Liver (tissue), 9 donors: ENCODE results near the gene CHN2. TPM values are rescaled to one million over a fixed set of nuclear protein-coding genes. Genes with fewer than 3 reads are reported as not detected.

Source experiments
- DNase-seq: peaks from one replicate; pipeline ENCODE4 v3.0.0-alpha.2; 2017; ENCODE audit warnings: low spot score
- H3K27ac ChIP-seq, 2 donors: one replicate each; pipeline ENCODE4 v1.7.0; 2013; ENCODE audit warnings: inconsistent platforms in 2 of 2, low read length in 2 of 2, control low read depth in 1 of 2, low read depth in 1 of 2, mild to moderate bottlenecking in 1 of 2
- H3K27me3 ChIP-seq, 4 donors: one replicate each; pipeline versions ENCODE4 v1.6.1 to v1.7.0; 2013; ENCODE audit warnings: low read length in 3 of 4, inconsistent platforms in 1 of 4, mild to moderate bottlenecking in 1 of 4, moderate library complexity in 1 of 4; ENCODE audit not compliant: control insufficient read depth in 4 of 4, insufficient read depth in 4 of 4
- H3K36me3 ChIP-seq, 4 donors: one replicate each; pipeline versions ENCODE4 v1.6.1 to v1.7.0; 2013; ENCODE audit warnings: low read length in 3 of 4, mild to moderate bottlenecking in 3 of 4, low read depth in 1 of 4, moderate library complexity in 1 of 4; ENCODE audit not compliant: control insufficient read depth in 4 of 4, insufficient read depth in 3 of 4
- H3K4me1 ChIP-seq, 4 donors: one replicate each; pipeline versions ENCODE4 v1.6.1 to v1.7.0; 2013; ENCODE audit warnings: low read length in 3 of 4, mild to moderate bottlenecking in 3 of 4, moderate library complexity in 1 of 4; ENCODE audit not compliant: control insufficient read depth in 4 of 4, insufficient read depth in 4 of 4
- H3K4me3 ChIP-seq, 3 donors: one replicate each; pipeline versions ENCODE4 v1.6.1 to v1.7.0; 2013; ENCODE audit warnings: low read length in 3 of 3, control low read depth in 1 of 3, low read depth in 1 of 3, mild to moderate bottlenecking in 1 of 3
- H3K9ac ChIP-seq, 2 donors: one replicate each; pipeline ENCODE4 v1.7.0; 2013; ENCODE audit warnings: low read length in 2 of 2, mild to moderate bottlenecking in 2 of 2, moderate library complexity in 2 of 2, control low read depth in 1 of 2, low read depth in 1 of 2
- H3K9me3 ChIP-seq, 4 donors: one replicate each; pipeline versions ENCODE4 v1.6.1 to v1.7.0; 2013; ENCODE audit warnings: low read length in 3 of 4; ENCODE audit not compliant: control insufficient read depth in 4 of 4
- ATF3 ChIP-seq: IDR thresholded peaks from 2 replicates; pipeline ENCODE4 v1.6.1; 2016; ENCODE audit warnings: antibody characterized with exemption
- CTCF ChIP-seq: fragments of 150-350 bp; IDR thresholded peaks from 2 replicates; pipeline ENCODE4 v1.5.1; 2017; ENCODE audit warnings: improper control_type of control experiment, low read depth, low read length; ENCODE audit not compliant: missing input control
- EGR1 ChIP-seq, 2 donors: IDR thresholded peaks; 2 replicates each; pipeline ENCODE4 v1.6.1; 2016 to 2018; ENCODE audit warnings: antibody characterized with exemption in 2 of 2, low read depth in 2 of 2
- FOXA1 ChIP-seq: IDR thresholded peaks from 2 replicates; pipeline ENCODE4 v1.6.1; 2016; ENCODE audit warnings: antibody characterized with exemption
- FOXA2 ChIP-seq: IDR thresholded peaks from 2 replicates; pipeline ENCODE4 v1.6.1; 2016; ENCODE audit warnings: antibody characterized with exemption
- GABPA ChIP-seq, 2 donors: IDR thresholded peaks in 1 of 2; conservative IDR thresholded peaks in 1 of 2; 2 replicates each; pipeline ENCODE4 v1.6.1; 2016; ENCODE audit warnings: antibody characterized with exemption in 2 of 2, mild to moderate bottlenecking in 1 of 2, moderate library complexity in 1 of 2
- MAX ChIP-seq: IDR thresholded peaks from 2 replicates; pipeline ENCODE4 v1.6.1; 2016; ENCODE audit warnings: antibody characterized with exemption
- NR2F2 ChIP-seq: IDR thresholded peaks from 2 replicates; pipeline ENCODE4 v1.6.1; 2016; ENCODE audit warnings: antibody characterized with exemption
- REST ChIP-seq: IDR thresholded peaks from 2 replicates; pipeline ENCODE4 v1.6.1; 2016; ENCODE audit warnings: antibody characterized with exemption, mild to moderate bottlenecking
- RXRA ChIP-seq, 2 donors: IDR thresholded peaks; 2 replicates each; pipeline ENCODE4 v1.6.1; 2017 to 2018; ENCODE audit warnings: antibody characterized with exemption in 2 of 2, mild to moderate bottlenecking in 1 of 2
- SP1 ChIP-seq: IDR thresholded peaks from 2 replicates; pipeline ENCODE4 v1.6.1; 2018; ENCODE audit warnings: antibody characterized with exemption, mild to moderate bottlenecking
- TAF1 ChIP-seq: conservative IDR thresholded peaks from 2 replicates; pipeline ENCODE4 v1.6.1; 2016; ENCODE audit warnings: antibody characterized with exemption, mild to moderate bottlenecking
- YY1 ChIP-seq: IDR thresholded peaks from 2 replicates; pipeline ENCODE4 v1.6.1; 2016; ENCODE audit warnings: antibody characterized with exemption, mild to moderate bottlenecking
- ZBTB33 ChIP-seq: IDR thresholded peaks from 2 replicates; pipeline ENCODE4 v1.6.1; 2016; ENCODE audit warnings: antibody characterized with exemption
- WGBS: extraction: QIAGEN DNeasy Blood & Tissue Kit; methylation state at CpG from one replicate; pipeline ENCODE4 v1.1.7; 2013; 5-methylcytosine and 5-hydroxymethylcytosine counted together
- polyA plus RNA-seq, 2 donors: library from polyadenylated mRNA; stranded (reverse) in 1 of 2; unstranded in 1 of 2; fragments of 200-250 nt in 1 of 2; fragments of >200 nt in 1 of 2; fragmentation: Nextera tagmentation in 1 of 2; extraction: Ambion mirVana in 1 of 2; gene quantifications; one replicate each; pipeline versions ENCODE4 v1.2.1 to v1.2.3, GENCODE V29; 2013 to 2015
- total RNA-seq, 2 donors: library from RNA; depleted of rRNA; stranded (reverse); fragments of >200 nt; gene quantifications; one replicate each; pipeline ENCODE4 v1.2.3, GENCODE V29; 2014
- donor health status: healthy.
- donor health status: healthy.
- donor health status: healthy.
- donor health status: healthy.
- donor health status: healthy.

Gene CHN2
- total and polyA plus RNA-seq, 4 donors = 8.3 to 25.4 (median 17.8) TPM

GRCh38 chr7:29299086-29299485 lies 104.5 kb downstream of the CHN2 start:
- WGBS = 75% methylated on average over 6 of the region's 6 CpGs
- H3K27ac ChIP-seq = no peak overlapping the region
- H3K4me3 ChIP-seq = no peak overlapping the region
- TF ChIP-seq RXRA (IDR thresholded peaks at IDR 0.05) (no peak), ATF3 (no peak), MAX (no peak), NR2F2 (no peak), SP1 (no peak), REST (no peak), EGR1 (IDR thresholded peaks at IDR 0.05; ENCODE audit: low read depth in 2 of 2) (no peak), YY1 (no peak), FOXA2 (no peak), FOXA1 (no peak), GABPA (IDR thresholded peaks at IDR 0.05 in 1 of 2, conservative IDR thresholded peaks at IDR 0.05 in 1 of 2) (no peak)
- peaks cover 0 to 31% (median 20%) of the 10 kb centered on the region in 4 donors for H3K4me1 ChIP-seq
- no peaks in the 10 kb centered on the region for H3K36me3 ChIP-seq
- H3K9ac ChIP-seq = no peak overlapping the region
- H3K27me3 ChIP-seq = no peaks in the 10 kb centered on the region
- no peak for DNase-seq
- no peaks in the 10 kb centered on the region for H3K9me3 ChIP-seq

GRCh38 chr7:29300026-29300480 lies 105.5 kb downstream of the CHN2 start:
- no peak overlapping the region for H3K27ac ChIP-seq
- no peak for DNase-seq
- H3K27me3 ChIP-seq = no peaks in the 10 kb centered on the region
- no peak overlapping the region for H3K4me3 ChIP-seq
- no peaks in the 10 kb centered on the region for H3K9me3 ChIP-seq
- no peak for TF ChIP-seq ATF3
- TF ChIP-seq NR2F2 = peak; percentile 68
- TF ChIP-seq FOXA1 = no peak
- H3K9ac ChIP-seq = no peak overlapping the region
- H3K36me3 ChIP-seq = no peaks in the 10 kb centered on the region
- H3K4me1 ChIP-seq = peaks cover 0 to 31% (median 20%) of the 10 kb centered on the region in 4 donors
- 53% methylated on average over 4 of the region's 4 CpGs for WGBS

- WGBS = 83% methylated on average over 1 of the region's 1 CpG
- TF ChIP-seq REST (no peak), EGR1 (IDR thresholded peaks at IDR 0.05; ENCODE audit: low read depth in 2 of 2) (no peak), SP1 (no peak), YY1 (no peak), CTCF (no peak), ATF3 (no peak), NR2F2 (no peak), TAF1 (no peak), ZBTB33 (no peak), FOXA1 (no peak)
Observed at GRCh38 chr7:29300649-29301048, 106.1 kb downstream of the CHN2 start.

More at GRCh38 chr7:29300649-29301048, 106.1 kb downstream of the CHN2 start:
- H3K27me3 ChIP-seq = no peaks in the 10 kb centered on the region
- H3K9ac ChIP-seq = no peak overlapping the region
- H3K4me1 ChIP-seq = peaks cover 0 to 31% (median 20%) of the 10 kb centered on the region in 4 donors
- H3K27ac ChIP-seq = no peak overlapping the region
- no peaks in the 10 kb centered on the region for H3K36me3 ChIP-seq
- no peak for DNase-seq
- H3K9me3 ChIP-seq = no peaks in the 10 kb centered on the region
- H3K4me3 ChIP-seq = no peak overlapping the region
